Muscle layer of duodenum (tissue), 2 donors: ENCODE measurements around the gene C1QTNF1.

Experiments used
- H3K27ac ChIP-seq: one replicate; pipeline ENCODE4 v1.7.0; 2013; ENCODE audit warnings: mild to moderate bottlenecking, low read length
- H3K27me3 ChIP-seq: one replicate; pipeline ENCODE4 v1.7.0; 2013; ENCODE audit warnings: low read depth, mild to moderate bottlenecking, control low read depth, low read length
- H3K36me3 ChIP-seq, 2 donors: one replicate each; pipeline ENCODE4 v1.7.0; 2013; ENCODE audit warnings: low read length in 2 of 2, control low read depth in 1 of 2, mild to moderate bottlenecking in 1 of 2; ENCODE audit not compliant: insufficient read depth in 2 of 2, control insufficient read depth in 1 of 2
- H3K4me1 ChIP-seq, 2 donors: one replicate each; pipeline ENCODE4 v1.7.0; 2013; ENCODE audit warnings: low read length in 2 of 2, mild to moderate bottlenecking in 2 of 2, control low read depth in 1 of 2, moderate library complexity in 1 of 2; ENCODE audit not compliant: insufficient read depth in 2 of 2, control insufficient read depth in 1 of 2
- H3K4me3 ChIP-seq, 2 donors: one replicate each; pipeline ENCODE4 v1.7.0; 2013; ENCODE audit warnings: low read length in 2 of 2, low read depth in 1 of 2, mild to moderate bottlenecking in 1 of 2
- H3K9me3 ChIP-seq, 2 donors: one replicate each; pipeline ENCODE4 v1.7.0; 2013; ENCODE audit warnings: low read length in 2 of 2, control low read depth in 1 of 2, mild to moderate bottlenecking in 1 of 2; ENCODE audit not compliant: control insufficient read depth in 1 of 2
- donor health status: healthy.

The C1QTNF1 gene

DNA sequence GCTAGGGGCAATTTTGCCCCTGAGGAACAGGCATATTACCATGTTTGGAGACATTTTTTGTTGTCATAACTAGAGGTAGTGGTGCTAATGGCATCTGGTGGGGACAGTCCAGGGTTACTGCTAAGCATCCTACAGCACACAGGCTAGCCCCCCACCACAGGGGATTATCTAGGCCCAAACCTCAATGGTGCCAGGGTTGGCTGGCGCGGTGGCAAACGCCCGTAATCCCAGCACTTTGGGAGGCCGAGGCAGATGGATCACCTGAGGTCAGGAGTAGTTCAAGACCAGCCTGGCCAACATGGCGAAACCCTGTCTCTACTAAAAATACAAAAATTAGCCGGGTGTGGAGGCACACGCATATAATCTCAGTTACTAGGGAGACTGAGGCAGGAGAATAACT, 15.2 kb downstream of the C1QTNF1 start:
- Histone ChIP-seq H3K4me1 (peaks cover 2 to 5% of the 10 kb centered on the region in 2 donors), H3K27ac (no peak overlapping the region)

DNA sequence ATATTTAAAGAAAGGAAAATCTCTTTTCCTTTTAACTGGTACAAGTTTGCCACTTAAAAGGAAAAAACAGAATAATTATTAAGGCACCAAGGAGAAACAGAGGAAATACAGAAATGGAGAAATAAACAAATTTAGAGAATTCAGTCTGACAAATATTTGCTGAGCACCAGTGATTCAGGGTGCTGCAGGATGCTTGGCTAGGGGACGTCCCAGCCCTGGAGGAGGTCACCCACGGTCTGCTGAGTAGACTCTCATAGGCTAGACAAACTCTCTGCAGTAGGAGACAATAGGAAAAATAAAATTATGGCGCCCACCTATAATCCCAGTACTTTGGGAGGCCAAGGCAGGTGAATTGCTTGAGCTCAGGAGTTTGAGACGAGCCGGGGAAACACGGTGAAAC, 15.9 kb downstream of the C1QTNF1 start:
- peaks cover 0 to 5% of the 10 kb centered on the region in 2 donors for H3K4me1 ChIP-seq
- H3K36me3 ChIP-seq = peaks cover 0 to 4% of the 10 kb centered on the region in 2 donors
- no peaks in the 10 kb centered on the region for H3K27me3 ChIP-seq
- no peak overlapping the region for H3K4me3 ChIP-seq
- no peaks in the 10 kb centered on the region for H3K9me3 ChIP-seq
- no peak overlapping the region for H3K27ac ChIP-seq

More for the DNA sequence above, 15.2 kb downstream of the C1QTNF1 start:
- H3K4me3 ChIP-seq = no peak overlapping the region
- no peaks in the 10 kb centered on the region for H3K27me3 ChIP-seq
- peaks cover 0 to 4% of the 10 kb centered on the region in 2 donors for H3K36me3 ChIP-seq
- H3K9me3 ChIP-seq = no peaks in the 10 kb centered on the region

DNA sequence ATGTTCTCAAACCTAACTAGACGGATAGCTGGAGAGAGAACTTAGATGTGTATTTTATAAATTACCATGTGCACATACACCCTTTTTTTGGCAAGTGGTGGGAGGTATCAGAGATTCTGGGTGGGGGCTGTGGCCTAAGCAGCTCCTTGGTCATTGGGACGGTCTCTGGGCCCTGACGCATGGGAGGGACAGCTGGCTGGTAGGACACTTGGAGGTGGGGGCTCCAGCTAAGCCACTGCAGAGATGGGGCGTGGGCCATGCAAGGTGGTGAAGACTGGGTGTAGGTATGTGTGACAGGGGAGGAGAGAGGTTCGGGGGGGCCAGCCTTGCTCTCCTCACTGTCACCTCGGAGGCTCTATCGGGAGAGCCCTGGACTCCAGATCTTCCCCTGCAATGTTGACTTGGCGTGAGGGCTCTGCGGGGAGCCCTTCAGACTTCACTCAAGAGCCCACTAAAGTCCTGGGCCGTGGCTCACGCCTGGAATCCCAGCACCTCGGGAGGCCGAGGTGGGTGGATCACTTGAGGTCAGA, 17.1 kb downstream of the C1QTNF1 start:
- Histone ChIP-seq H3K27ac (no peak overlapping the region), H3K36me3 (peaks cover 0 to 4% of the 10 kb centered on the region in 2 donors), H3K4me3 (no peak overlapping the region), H3K9me3 (no peaks in the 10 kb centered on the region), H3K27me3 (no peaks in the 10 kb centered on the region), H3K4me1 (peaks cover 0 to 3% of the 10 kb centered on the region in 2 donors)

DNA sequence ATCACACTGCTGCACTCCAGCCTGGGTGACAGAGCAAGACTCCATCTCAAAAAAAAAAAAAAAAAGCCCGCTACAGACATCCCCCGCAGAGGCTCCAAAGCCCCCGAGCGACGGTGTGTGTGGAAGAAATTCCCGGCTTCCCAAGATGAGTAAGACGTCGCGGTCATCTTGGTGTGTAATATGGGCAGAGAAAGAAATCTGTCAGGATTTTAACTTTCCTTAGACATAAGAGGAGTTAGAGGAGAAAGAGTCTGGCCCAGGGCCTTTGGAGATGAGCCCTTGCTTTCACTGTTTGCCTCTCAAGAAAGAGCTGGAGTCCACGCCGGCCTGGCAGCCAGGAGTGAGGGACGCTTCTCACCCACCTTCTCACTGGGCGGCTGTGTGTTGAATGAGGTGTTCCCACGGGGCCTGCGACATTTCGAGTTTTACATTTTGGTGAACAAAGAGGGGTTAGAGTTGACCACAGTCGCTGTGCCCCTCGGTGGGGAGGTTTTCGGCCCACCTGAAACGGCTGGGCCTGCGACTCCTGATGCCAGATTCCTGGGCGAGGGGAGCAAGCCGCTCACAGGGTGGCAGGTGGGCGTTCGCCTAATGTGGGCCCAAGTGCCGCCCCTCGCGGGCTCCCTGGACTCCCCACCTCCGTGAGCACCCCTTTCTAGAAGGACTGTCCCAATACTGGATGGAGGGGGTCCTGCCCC, 17.9 kb downstream of the C1QTNF1 start:
- Histone ChIP-seq H3K4me3 (no peak overlapping the region), H3K9me3 (no peaks in the 10 kb centered on the region), H3K27me3 (no peaks in the 10 kb centered on the region), H3K36me3 (peaks cover 0 to 4% of the 10 kb centered on the region in 2 donors), H3K27ac (no peak overlapping the region), H3K4me1 (peaks cover 0 to 9% of the 10 kb centered on the region in 2 donors)

DNA sequence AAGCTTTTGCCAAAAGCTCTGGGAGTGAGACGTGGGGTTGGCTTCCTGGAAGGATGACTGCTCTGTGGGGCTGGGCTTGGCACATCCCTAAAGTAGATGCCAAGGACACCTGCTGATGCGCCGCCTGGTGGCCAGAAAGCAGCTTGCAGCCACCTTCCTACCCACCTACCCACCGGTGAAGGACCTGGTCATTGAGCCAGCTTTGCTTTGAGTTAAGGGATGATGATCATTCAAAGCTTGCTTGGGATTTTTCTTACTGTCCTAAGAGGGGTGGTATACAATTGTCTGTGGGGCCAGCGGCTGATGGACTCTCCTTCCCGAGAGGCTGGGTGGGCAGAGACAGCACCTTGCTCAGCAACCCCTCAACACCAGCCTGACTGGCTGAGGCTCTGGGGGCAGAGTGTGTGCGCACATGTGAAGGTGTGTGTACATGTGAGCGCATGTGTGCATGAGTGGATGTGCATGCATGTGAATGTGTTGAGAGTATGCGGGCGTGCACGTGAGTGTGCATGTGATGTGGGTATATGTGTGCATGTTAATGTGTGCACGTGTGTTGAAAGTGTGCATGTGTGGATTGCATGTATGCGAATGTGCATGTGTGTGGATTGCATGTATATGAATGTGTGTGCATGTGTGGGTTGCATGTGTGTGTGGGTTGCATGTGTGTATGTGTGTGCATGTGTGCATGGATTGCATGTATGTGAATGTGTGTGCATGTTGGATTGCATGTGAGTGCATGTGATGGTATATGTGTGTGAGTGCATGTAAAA, 18.6 kb downstream of the C1QTNF1 start:
- Histone ChIP-seq H3K9me3 (no peaks in the 10 kb centered on the region), H3K27me3 (no peaks in the 10 kb centered on the region), H3K4me3 (no peak overlapping the region), H3K4me1 (peaks cover 0 to 14% of the 10 kb centered on the region in 2 donors), H3K36me3 (peaks cover 0 to 4% of the 10 kb centered on the region in 2 donors), H3K27ac (no peak overlapping the region)

DNA sequence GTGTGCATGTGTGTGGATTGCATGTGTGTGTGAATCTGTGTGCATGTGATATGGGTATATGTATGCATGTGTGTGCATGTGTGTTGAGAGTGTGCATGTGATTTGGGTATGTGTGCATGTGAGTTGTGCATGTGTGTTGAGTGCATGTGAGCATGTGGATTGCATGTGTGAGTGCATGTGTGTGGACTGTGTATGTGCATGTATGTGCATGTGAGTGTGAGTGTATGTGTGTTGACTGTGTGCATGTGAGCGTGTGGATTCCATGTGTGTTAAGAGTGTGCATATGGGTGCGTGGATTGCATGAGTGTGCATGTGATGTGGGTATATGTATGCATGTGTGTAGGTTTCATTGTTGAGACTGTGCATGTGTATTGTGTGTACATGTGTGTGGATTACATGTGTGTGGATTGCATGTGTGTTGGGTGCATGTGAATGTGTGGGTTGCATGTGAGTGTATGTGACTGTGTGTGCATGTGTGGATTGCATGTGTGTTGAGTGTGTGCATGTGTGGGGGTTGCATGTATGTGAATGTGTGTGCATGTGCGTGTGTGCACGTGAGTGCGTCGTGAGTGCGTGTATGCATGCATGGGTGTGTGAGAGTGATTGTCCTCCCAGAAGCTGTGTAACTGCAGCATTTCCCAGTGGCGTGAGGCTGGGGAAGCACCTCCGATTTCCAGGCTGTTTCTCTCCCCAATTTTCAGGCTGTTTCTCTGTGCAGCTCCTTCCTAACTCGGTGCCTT, 19.4 kb downstream of the C1QTNF1 start:
- Histone ChIP-seq H3K27me3 (no peaks in the 10 kb centered on the region), H3K9me3 (no peaks in the 10 kb centered on the region), H3K4me1 (peaks cover 0 to 18% of the 10 kb centered on the region in 2 donors), H3K36me3 (peaks cover 0 to 4% of the 10 kb centered on the region in 2 donors), H3K27ac (no peak overlapping the region), H3K4me3 (no peak overlapping the region)

DNA sequence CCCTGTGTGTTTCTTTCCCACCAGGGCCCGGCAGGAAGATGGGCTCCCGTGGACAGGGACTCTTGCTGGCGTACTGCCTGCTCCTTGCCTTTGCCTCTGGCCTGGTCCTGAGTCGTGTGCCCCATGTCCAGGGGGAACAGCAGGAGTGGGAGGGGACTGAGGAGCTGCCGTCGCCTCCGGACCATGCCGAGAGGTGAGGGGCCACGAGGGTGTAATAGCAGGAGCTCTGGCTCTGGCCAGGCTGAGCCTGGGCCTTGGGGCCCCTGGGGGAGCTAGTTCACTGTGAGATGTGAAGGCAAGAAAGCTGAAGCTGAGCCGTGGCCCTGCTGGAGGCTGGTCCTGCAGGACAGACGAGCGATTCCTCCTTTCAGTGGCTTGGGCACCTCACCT, 20.0 kb downstream of the C1QTNF1 start:
- H3K9me3 ChIP-seq = no peaks in the 10 kb centered on the region
- H3K36me3 ChIP-seq = peaks cover 0 to 2% of the 10 kb centered on the region in 2 donors
- peaks cover 0 to 18% of the 10 kb centered on the region in 2 donors for H3K4me1 ChIP-seq
- no peaks in the 10 kb centered on the region for H3K27me3 ChIP-seq
- H3K27ac ChIP-seq = no peak overlapping the region
- no peak overlapping the region for H3K4me3 ChIP-seq

DNA sequence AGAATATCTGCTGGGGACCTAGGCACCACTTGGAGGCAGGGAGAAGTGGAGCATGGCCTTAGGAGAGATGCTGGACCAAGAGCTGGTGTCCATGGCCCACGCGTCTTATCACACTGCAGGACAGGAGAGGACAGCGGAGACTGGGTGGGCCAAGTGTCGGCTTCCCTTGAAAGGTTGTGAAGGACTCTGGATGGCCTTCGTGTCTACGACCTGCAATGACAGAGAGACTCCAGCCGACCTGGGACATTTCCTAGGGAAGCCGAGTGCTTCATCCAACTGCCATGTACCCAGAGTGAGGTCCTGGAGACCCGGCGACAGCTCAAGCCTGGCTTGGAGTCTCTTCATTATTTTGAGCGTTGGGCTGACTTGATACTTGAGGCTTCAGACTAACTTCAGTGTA, 20.5 kb downstream of the C1QTNF1 start:
- Histone ChIP-seq H3K27ac (no peak overlapping the region), H3K36me3 (no peaks in the 10 kb centered on the region), H3K27me3 (no peaks in the 10 kb centered on the region), H3K4me3 (no peak overlapping the region), H3K4me1 (peaks cover 0 to 18% of the 10 kb centered on the region in 2 donors), H3K9me3 (no peaks in the 10 kb centered on the region)

DNA sequence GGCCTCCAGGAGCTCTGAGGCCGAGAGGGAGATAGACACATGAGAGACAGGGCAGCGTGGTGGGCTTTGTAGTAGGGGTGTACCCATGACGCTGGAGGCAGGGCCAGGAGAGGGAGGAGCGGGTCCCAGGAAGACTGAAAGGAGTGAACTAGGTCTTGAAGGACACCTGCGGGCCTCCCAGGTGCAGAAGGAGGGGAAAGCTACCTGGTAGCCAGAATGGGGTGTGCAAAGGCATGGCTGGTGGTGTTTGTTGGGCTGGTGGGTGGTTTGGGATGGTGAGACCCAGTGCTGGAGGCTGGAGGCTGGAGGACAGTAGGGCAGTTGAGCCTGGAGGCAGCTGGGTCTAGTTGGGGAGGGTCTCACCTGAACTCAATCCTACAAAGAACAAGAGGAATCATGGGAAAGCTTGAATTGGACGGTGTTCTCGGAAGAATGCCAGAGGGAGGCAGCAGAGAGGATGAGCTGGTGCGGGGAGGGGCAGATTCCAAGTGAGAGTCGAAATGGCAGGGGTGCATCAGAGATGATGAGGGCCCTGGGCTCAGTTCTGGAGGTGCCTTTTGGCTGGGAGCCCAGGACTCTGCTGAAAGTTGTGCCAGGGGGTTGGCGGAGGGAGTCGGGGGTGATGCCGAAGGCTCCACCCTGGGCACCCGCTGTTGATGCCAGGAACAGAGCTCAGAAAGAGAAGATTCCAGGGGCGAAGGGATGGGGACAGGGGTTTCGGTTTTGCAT, 21.2 kb downstream of the C1QTNF1 start:
- no peaks in the 10 kb centered on the region for H3K9me3 ChIP-seq
- no peaks in the 10 kb centered on the region for H3K27me3 ChIP-seq
- H3K4me3 ChIP-seq = no peak overlapping the region
- no peak overlapping the region for H3K27ac ChIP-seq
- H3K4me1 ChIP-seq = peaks cover 0 to 18% of the 10 kb centered on the region in 2 donors
- no peaks in the 10 kb centered on the region for H3K36me3 ChIP-seq

DNA sequence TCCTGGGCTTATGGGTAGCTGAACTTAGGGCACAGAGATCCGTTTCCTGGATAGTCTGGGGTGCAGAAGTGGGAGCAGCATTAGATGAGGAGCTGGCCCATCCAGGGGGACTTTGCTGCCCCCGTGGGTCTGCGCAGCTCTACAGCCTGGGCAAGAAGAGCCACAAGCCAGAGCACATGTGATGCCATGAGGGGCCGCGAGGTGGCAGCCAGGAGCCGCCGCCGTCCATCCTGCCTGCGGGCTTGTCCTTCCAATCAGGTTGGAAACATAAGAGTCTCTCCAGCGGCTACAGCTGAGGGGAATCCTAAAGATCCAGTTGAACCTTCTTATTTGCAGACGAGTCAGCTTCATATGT, 21.9 kb downstream of the C1QTNF1 start:
- Histone ChIP-seq H3K4me3 (no peak overlapping the region), H3K27me3 (no peaks in the 10 kb centered on the region), H3K36me3 (no peaks in the 10 kb centered on the region), H3K9me3 (no peaks in the 10 kb centered on the region), H3K27ac (no peak overlapping the region), H3K4me1 (peaks cover 0 to 18% of the 10 kb centered on the region in 2 donors)
